ENCODE results near the gene TGFBR3. TPM values are rescaled to one million over a fixed set of nuclear protein-coding genes. Genes with fewer than 3 reads are reported as not detected.

Gene TGFBR3
- total RNA-seq, 1 experiment from 2014 or later, result 2.4 TPM

GRCh38 chr1:91718877-91719276, 167.1 kb downstream of the TGFBR3 start:
- no CpG with 5 or more reads among the region's 5 CpGs for WGBS (ENCODE audit: extremely low coverage, insufficient read length, low lambda C conversion rate)
- 0 out of 7 replicates have a peak overlapping the region, but pooled peaks of 1 of the 3 experiments have one; percentile 35 for H3K27ac Mint-ChIP-seq

More at GRCh38 chr1:91718877-91719276, 167.1 kb downstream of the TGFBR3 start:
- Histone ChIP-seq H2AK5ac (ENCODE audit: insufficient read length, low read length) (no peak overlapping the region), H3K23me2 (ENCODE audit: insufficient read length, low read depth, low read length, poor library complexity, severe bottlenecking) (no peaks in the 10 kb centered on the region), H3K56ac (ENCODE audit: insufficient read length, low read depth, low read length) (no peak overlapping the region), H2BK120ac (ENCODE audit: low read depth, low read length, poor library complexity, severe bottlenecking) (no peak overlapping the region), H3T11ph (ENCODE audit: low read length) (no peak overlapping the region), H3K23ac (ENCODE audit: insufficient read length, low read depth, low read length) (no peak overlapping the region), H3K27me3 (ENCODE audit: insufficient read depth, low read length) (no peaks in the 10 kb centered on the region), H3K9me3 (ENCODE audit: control insufficient read depth, low read depth, low read length) (no peaks in the 10 kb centered on the region), H2BK15ac (ENCODE audit: low read depth, low read length) (no peak overlapping the region), H3K79me2 (ENCODE audit: insufficient read depth, low read length) (no peaks in the 10 kb centered on the region), H2BK5ac (ENCODE audit: insufficient read length, low read length) (no peak overlapping the region), H3K79me1 (ENCODE audit: insufficient read depth, low read depth, low read length, poor library complexity, severe bottlenecking) (no peaks in the 10 kb centered on the region), H3K14ac (ENCODE audit: insufficient read depth, low read length) (no peak overlapping the region), H2BK20ac (ENCODE audit: low read depth, low read length, poor library complexity, severe bottlenecking) (no peak overlapping the region), H3K27ac (ENCODE audit: insufficient read length, low read depth, low read length) (no peak overlapping the region), H4K20me1 (ENCODE audit: control insufficient read depth, insufficient read depth, insufficient read length) (no peaks in the 10 kb centered on the region), H4K91ac (ENCODE audit: insufficient read length, low read depth, low read length) (no peak overlapping the region), H3K4ac (ENCODE audit: low read depth, low read length) (no peak overlapping the region), H4K5ac (ENCODE audit: insufficient read length, low read depth, low read length) (no peak overlapping the region), H3K18ac (ENCODE audit: insufficient read length, low read depth, low read length) (no peak overlapping the region), H3K4me2 (ENCODE audit: insufficient read depth, insufficient read length, low read length) (no peak overlapping the region), H3K4me1 (ENCODE audit: insufficient read depth, low read length) (no peaks in the 10 kb centered on the region), H4K8ac (replicated peaks; ENCODE audit: insufficient read length, low read depth, low read length) (no peak overlapping the region), H2AFZ (ENCODE audit: low read length) (no peak overlapping the region), H2BK12ac (ENCODE audit: insufficient read length, low read depth, low read length) (no peak overlapping the region), H3K9ac (ENCODE audit: extremely low read depth, insufficient read length, low read length) (no peak overlapping the region)
- H3K4me3 Mint-ChIP-seq, result no peak overlapping the region
- no peaks in the 10 kb centered on the region for H3K27me3 Mint-ChIP-seq (ENCODE audit: low read depth)
- no peak for TF ChIP-seq CTCF (conservative IDR thresholded peaks at IDR 0.05)
- H3K9me3 Mint-ChIP-seq, result no peaks in the 10 kb centered on the region
- H3K4me1 Mint-ChIP-seq, result peaks cover 8 to 10% of the 10 kb centered on the region in 2 experiments
- DNase-seq, result no peak
- H3K36me3 Mint-ChIP-seq (ENCODE audit: insufficient read depth in 1 of 3, low read depth in 3 of 3), result no peaks in the 10 kb centered on the region; a peak in 2 of 7 replicates
